HepG2 (cell line): ENCODE results near the gene ECE2. TPM values are rescaled to one million over a fixed set of nuclear protein-coding genes. Genes with fewer than 3 reads are reported as not detected.

Experiments used
- ATF1 ChIP-seq: IDR thresholded peaks from 2 replicates; pipeline ENCODE4 v1.6.1; 2016; ENCODE audit warnings: mild to moderate bottlenecking, control low read depth
- BRCA1 ChIP-seq: sonication (generic); formaldehyde crosslinking; IDR thresholded peaks from 2 replicates; pipeline ENCODE4 v1.4.0; 2020; ENCODE audit warnings: missing genetic modification reagents
- ETV5 ChIP-seq: IDR thresholded peaks from 2 replicates; pipeline ENCODE4 v1.6.1; 2018; ENCODE audit warnings: missing biosample characterization, missing genetic modification reagents, inconsistent platforms, borderline replicate concordance
- FOXP1 ChIP-seq, 2 experiments: fragments of 450-650 bp in 1 of 2; IDR thresholded peaks; 2 replicates each; pipeline ENCODE4 v1.6.1; 2017 to 2018; ENCODE audit warnings: antibody characterized with exemption in 1 of 2
- GFI1 ChIP-seq: sonication (generic); formaldehyde crosslinking; IDR thresholded peaks from 2 replicates; pipeline ENCODE4 v1.5.0; 2020; ENCODE audit warnings: missing genetic modification reagents, mild to moderate bottlenecking, borderline replicate concordance
- SMC3 ChIP-seq: IDR thresholded peaks from 2 replicates; pipeline ENCODE4 v1.6.1; 2011; ENCODE audit warnings: low read length, improper control_type of control experiment
- ZNF326 ChIP-seq: sonication (generic); formaldehyde crosslinking; IDR thresholded peaks from 2 replicates; pipeline ENCODE4 v1.4.0; 2020; ENCODE audit warnings: missing genetic modification reagents, borderline replicate concordance
- ZNF550 ChIP-seq: sonication (generic); formaldehyde crosslinking; IDR thresholded peaks from 2 replicates; pipeline ENCODE4 v1.4.0; 2020; ENCODE audit warnings: mild to moderate bottlenecking, missing genetic modification reagents, borderline replicate concordance
- ZNF777 ChIP-seq: sonication (generic); formaldehyde crosslinking; IDR thresholded peaks from 2 replicates; pipeline ENCODE4 v1.4.0; 2020; ENCODE audit warnings: missing genetic modification reagents
- ZNF879 ChIP-seq: sonication (generic); formaldehyde crosslinking; IDR thresholded peaks from 2 replicates; pipeline ENCODE4 v1.8.1; 2023; ENCODE audit warnings: missing genetic modification reagents
- polyA plus RNA-seq, 8 experiments: library from polyadenylated mRNA; depleted of rRNA in 3 of 8; stranded (reverse) in 7 of 8; unstranded in 1 of 8; fragments of >200 nt; fragmentation: Illumina TruSeq in 4 of 8; extraction: Trizol in 4 of 8; gene quantifications; 2 replicates each; pipeline versions ENCODE4 v1.2.1 to v1.2.3, GENCODE V29; 2011 to 2016; ENCODE audit warnings: low read depth in 4 of 8, missing spikeins in 1 of 8, mixed read lengths in 1 of 8; ENCODE audit not compliant: insufficient read depth in 1 of 8
- total RNA-seq, 5 experiments: library from RNA; depleted of rRNA; stranded (reverse); fragments of >200 nt; fragmentation: Illumina TruSeq; extraction: Trizol; gene quantifications; 2 replicates each; pipeline ENCODE4 v1.2.3, GENCODE V29; 2016; ENCODE audit warnings: low read depth in 1 of 5
- TF ChIP-seq, protein P1 (sequence below): sonication (generic); formaldehyde crosslinking; IDR thresholded peaks from 2 replicates; pipeline ENCODE4 v1.4.0; 2020; ENCODE audit warnings: missing genetic modification reagents
- TF ChIP-seq, protein P2 (sequence below), 2 experiments: sonication (generic) in 1 of 2; formaldehyde crosslinking in 1 of 2; IDR thresholded peaks; 2 replicates each; pipeline versions ENCODE4 v1.4.0 to v1.6.1; 2016 to 2020; ENCODE audit warnings: borderline replicate concordance in 1 of 2, low read depth in 1 of 2, mild to moderate bottlenecking in 1 of 2, missing genetic modification reagents in 1 of 2
- TF ChIP-seq, protein P3 (sequence below): sonication (generic); formaldehyde crosslinking; IDR thresholded peaks from 2 replicates; pipeline ENCODE4 v1.5.0; 2020; ENCODE audit warnings: missing genetic modification reagents
- TF ChIP-seq, protein P4 (sequence below): sonication (generic); formaldehyde crosslinking; IDR thresholded peaks from 2 replicates; pipeline ENCODE4 v1.4.0; 2020; ENCODE audit warnings: missing genetic modification reagents, borderline replicate concordance

The ECE2 gene
- total and polyA plus RNA-seq, 2 of the 13 experiments (the other 11 are each of a cell fraction or from before 2014, with no cell fraction given) = not detected

DNA sequence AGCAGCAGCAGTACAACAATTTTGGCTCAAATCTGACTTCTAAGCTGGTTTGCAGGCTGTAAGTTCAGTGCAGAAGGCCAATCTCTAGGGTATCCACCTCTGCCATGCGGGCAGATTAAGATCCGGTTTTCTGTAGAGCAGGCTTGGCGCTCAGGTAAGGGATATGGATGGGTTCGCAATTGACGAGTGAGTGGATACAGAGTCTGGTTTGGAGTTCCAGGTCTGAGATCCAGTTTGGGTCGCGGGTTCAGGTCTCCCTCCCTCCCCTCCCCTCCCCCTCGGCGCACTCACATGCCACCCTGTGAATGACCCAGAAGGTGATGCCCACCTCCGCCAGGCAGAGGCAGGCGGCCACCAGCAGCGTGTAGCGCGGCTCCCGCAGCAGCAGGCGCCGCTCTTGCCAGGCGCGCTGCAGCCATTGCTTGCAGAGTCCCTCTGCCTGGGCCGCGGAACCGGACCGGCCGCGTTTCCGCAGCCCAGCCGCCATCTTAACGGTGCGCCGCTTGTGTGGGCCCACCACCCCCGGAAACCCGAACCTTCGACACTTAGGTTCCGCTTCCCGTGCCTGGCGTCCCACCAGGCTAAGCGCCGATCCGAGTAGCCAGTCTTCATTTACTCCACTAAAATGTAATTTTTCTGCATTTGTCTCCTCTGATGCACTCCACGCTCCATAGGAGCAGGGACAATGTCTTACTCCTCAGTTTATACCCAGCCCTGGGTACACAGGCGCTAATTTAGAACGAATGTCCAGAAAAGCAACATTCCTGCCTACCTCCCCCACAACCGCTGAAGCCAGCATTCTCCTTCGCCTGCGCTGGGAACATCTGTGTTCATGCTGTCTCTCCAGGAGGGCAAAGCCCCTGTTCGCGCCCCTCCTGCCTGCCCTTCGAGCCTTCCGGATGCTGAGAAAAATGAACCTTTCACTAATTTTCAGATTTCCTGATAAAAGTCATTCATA lies 27.1 kb upstream of the ECE2 start, which contains the start of gene ALG3 (continued):
- TF ChIP-seq, protein P1, sequence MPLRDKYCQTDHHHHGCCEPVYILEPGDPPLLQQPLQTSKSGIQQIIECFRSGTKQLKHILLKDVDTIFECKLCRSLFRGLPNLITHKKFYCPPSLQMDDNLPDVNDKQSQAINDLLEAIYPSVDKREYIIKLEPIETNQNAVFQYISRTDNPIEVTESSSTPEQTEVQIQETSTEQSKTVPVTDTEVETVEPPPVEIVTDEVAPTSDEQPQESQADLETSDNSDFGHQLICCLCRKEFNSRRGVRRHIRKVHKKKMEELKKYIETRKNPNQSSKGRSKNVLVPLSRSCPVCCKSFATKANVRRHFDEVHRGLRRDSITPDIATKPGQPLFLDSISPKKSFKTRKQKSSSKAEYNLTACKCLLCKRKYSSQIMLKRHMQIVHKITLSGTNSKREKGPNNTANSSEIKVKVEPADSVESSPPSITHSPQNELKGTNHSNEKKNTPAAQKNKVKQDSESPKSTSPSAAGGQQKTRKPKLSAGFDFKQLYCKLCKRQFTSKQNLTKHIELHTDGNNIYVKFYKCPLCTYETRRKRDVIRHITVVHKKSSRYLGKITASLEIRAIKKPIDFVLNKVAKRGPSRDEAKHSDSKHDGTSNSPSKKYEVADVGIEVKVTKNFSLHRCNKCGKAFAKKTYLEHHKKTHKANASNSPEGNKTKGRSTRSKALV (CRISPR knock-in tag) = no peak
- TF ChIP-seq BRCA1 (CRISPR knock-in tag) (peak; percentile 32; the same call in 1 of the 2 replicates), ZNF777 (CRISPR knock-in tag) (no peak), ZNF326 (CRISPR knock-in tag) (0 out of 2 replicates have a peak, but pooled peaks have one; percentile 31), GFI1 (CRISPR knock-in tag) (peak; percentile 32; the same call in 1 of the 2 replicates), SMC3 (no peak), ATF1 (no peak), ETV5 (CRISPR knock-in tag) (peak; percentile 65; the same call in 1 of the 2 replicates), ZNF879 (CRISPR knock-in tag) (0 out of 2 replicates have a peak, but pooled peaks have one; percentile 58), ZNF550 (no peak), FOXP1 (IDR thresholded peaks at IDR 0.05) (no peak), FOXP1 (CRISPR knock-in tag; IDR thresholded peaks at IDR 0.05) (0 out of 2 replicates have a peak, but pooled peaks have one; percentile 5)
- TF ChIP-seq, protein P2, sequence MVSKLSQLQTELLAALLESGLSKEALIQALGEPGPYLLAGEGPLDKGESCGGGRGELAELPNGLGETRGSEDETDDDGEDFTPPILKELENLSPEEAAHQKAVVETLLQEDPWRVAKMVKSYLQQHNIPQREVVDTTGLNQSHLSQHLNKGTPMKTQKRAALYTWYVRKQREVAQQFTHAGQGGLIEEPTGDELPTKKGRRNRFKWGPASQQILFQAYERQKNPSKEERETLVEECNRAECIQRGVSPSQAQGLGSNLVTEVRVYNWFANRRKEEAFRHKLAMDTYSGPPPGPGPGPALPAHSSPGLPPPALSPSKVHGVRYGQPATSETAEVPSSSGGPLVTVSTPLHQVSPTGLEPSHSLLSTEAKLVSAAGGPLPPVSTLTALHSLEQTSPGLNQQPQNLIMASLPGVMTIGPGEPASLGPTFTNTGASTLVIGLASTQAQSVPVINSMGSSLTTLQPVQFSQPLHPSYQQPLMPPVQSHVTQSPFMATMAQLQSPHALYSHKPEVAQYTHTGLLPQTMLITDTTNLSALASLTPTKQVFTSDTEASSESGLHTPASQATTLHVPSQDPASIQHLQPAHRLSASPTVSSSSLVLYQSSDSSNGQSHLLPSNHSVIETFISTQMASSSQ (IDR thresholded peaks at IDR 0.05; ENCODE audit: low read depth) = no peak
- TF ChIP-seq, protein P2 (CRISPR knock-in tag; IDR thresholded peaks at IDR 0.05; ENCODE audit: borderline replicate concordance) = peak; percentile 82
- TF ChIP-seq, protein P3, sequence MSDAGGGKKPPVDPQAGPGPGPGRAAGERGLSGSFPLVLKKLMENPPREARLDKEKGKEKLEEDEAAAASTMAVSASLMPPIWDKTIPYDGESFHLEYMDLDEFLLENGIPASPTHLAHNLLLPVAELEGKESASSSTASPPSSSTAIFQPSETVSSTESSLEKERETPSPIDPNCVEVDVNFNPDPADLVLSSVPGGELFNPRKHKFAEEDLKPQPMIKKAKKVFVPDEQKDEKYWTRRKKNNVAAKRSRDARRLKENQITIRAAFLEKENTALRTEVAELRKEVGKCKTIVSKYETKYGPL = no peak; the same call in 1 of the 2 replicates
- TF ChIP-seq, protein P4, sequence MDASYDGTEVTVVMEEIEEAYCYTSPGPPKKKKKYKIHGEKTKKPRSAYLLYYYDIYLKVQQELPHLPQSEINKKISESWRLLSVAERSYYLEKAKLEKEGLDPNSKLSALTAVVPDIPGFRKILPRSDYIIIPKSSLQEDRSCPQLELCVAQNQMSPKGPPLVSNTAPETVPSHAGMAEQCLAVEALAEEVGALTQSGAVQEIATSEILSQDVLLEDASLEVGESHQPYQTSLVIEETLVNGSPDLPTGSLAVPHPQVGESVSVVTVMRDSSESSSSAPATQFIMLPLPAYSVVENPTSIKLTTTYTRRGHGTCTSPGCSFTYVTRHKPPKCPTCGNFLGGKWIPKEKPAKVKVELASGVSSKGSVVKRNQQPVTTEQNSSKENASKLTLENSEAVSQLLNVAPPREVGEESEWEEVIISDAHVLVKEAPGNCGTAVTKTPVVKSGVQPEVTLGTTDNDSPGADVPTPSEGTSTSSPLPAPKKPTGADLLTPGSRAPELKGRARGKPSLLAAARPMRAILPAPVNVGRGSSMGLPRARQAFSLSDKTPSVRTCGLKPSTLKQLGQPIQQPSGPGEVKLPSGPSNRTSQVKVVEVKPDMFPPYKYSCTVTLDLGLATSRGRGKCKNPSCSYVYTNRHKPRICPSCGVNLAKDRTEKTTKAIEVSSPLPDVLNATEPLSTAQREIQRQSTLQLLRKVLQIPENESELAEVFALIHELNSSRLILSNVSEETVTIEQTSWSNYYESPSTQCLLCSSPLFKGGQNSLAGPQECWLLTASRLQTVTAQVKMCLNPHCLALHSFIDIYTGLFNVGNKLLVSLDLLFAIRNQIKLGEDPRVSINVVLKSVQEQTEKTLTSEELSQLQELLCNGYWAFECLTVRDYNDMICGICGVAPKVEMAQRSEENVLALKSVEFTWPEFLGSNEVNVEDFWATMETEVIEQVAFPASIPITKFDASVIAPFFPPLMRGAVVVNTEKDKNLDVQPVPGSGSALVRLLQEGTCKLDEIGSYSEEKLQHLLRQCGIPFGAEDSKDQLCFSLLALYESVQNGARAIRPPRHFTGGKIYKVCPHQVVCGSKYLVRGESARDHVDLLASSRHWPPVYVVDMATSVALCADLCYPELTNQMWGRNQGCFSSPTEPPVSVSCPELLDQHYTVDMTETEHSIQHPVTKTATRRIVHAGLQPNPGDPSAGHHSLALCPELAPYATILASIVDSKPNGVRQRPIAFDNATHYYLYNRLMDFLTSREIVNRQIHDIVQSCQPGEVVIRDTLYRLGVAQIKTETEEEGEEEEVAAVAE (CRISPR knock-in tag) = peak; percentile 52; the same call in 1 of the 2 replicates
